ENCODE measurements around the gene MIB2. TPM values are rescaled to one million over a fixed set of nuclear protein-coding genes. Genes with fewer than 3 reads are reported as not detected.

MIB2 gene
- total and polyA plus RNA-seq, 4 experiments from 2014 or later: 12.7 to 114 (median 73.5) TPM

GRCh38 chr1:1623631-1624442, 8.5 kb downstream of the MIB2 start:
- H3K36me3 Mint-ChIP-seq: no peaks in the 10 kb centered on the region
- H3K4me3 Mint-ChIP-seq: no peak overlapping the region
- intact Hi-C loops (cut with micrococcal nuclease): no loop called here
- H3K9me3 Mint-ChIP-seq: no peaks in the 10 kb centered on the region
- peaks cover 0 to 15% (median 2%) of the 10 kb centered on the region in 4 donors for H3K4me1 Mint-ChIP-seq
- no peak for DNase-seq
- Histone ChIP-seq H3K27ac (ENCODE audit: low read depth, low read length) (no peak overlapping the region), H3K4me3 (ENCODE audit: low read length in 2 of 2) (no peak overlapping the region), H3K9me3 (ENCODE audit: control insufficient read depth in 1 of 2, low read length in 2 of 2) (no peaks in the 10 kb centered on the region), H3K27me3 (ENCODE audit: insufficient read depth, low read length) (no peaks in the 10 kb centered on the region), H3K4me1 (ENCODE audit: insufficient read depth, low read length) (peaks cover 5% of the 10 kb centered on the region), H3K36me3 (ENCODE audit: insufficient read depth, low read length) (no peaks in the 10 kb centered on the region)
- no peak overlapping the region for H3K27ac Mint-ChIP-seq
- CTCF ChIA-PET (ENCODE audit: partially characterized antibody): no interaction called here
- H3K27me3 Mint-ChIP-seq: no peaks in the 10 kb centered on the region
- POLR2A ChIA-PET (ENCODE audit: partially characterized antibody): interaction anchor here (0.6 kb wide), 1 partner anchor 682 kb away, joined by 3 read pairs; no protein-coding TSS in a partner anchor

GRCh38 chr1:1624443-1625403, 9.4 kb downstream of the MIB2 start:
- no peaks in the 10 kb centered on the region for H3K9me3 ChIP-seq (ENCODE audit: control insufficient read depth in 1 of 2, low read length in 2 of 2)
- no peak overlapping the region for H3K27ac ChIP-seq (ENCODE audit: low read depth, low read length)
- CTCF ChIA-PET (ENCODE audit: partially characterized antibody): no interaction called here
- Mint-ChIP-seq H3K4me3 (peak overlapping the region in 1 of 8 donors; percentile 25), H3K36me3 (no peaks in the 10 kb centered on the region), H3K9me3 (no peaks in the 10 kb centered on the region), H3K27me3 (no peaks in the 10 kb centered on the region), H3K27ac (peak overlapping the region in 2 of 7 donors; percentile 50 to 72), H3K4me1 (peaks cover under 1 to 15% (median 2%) of the 10 kb centered on the region in 4 donors)
- POLR2A ChIA-PET (ENCODE audit: partially characterized antibody): interaction anchor here (0.6 to 1.9 kb wide), 2 partner anchors 9 to 681 kb away, joined by 3 to 12 read pairs; partner anchors contain the start of gene MIB2
- DNase-seq: peak in 1 of 5 donors; percentile 39
- no peaks in the 10 kb centered on the region for H3K36me3 ChIP-seq (ENCODE audit: insufficient read depth, low read length)
- H3K27me3 ChIP-seq (ENCODE audit: insufficient read depth, low read length): no peaks in the 10 kb centered on the region
- H3K4me1 ChIP-seq (ENCODE audit: insufficient read depth, low read length): peaks cover 5% of the 10 kb centered on the region
- intact Hi-C loops (cut with micrococcal nuclease): no loop called here
- no peak overlapping the region for H3K4me3 ChIP-seq (ENCODE audit: low read length in 2 of 2)

- intact Hi-C loops (cut with micrococcal nuclease): no loop called here
- H3K4me3 Mint-ChIP-seq: no peak overlapping the region
- DNase-seq: peak in 1 of 5 donors; percentile 22
These were observed 10.1 kb downstream of the MIB2 start for GRCh38 chr1:1625404-1625775.

DNA sequence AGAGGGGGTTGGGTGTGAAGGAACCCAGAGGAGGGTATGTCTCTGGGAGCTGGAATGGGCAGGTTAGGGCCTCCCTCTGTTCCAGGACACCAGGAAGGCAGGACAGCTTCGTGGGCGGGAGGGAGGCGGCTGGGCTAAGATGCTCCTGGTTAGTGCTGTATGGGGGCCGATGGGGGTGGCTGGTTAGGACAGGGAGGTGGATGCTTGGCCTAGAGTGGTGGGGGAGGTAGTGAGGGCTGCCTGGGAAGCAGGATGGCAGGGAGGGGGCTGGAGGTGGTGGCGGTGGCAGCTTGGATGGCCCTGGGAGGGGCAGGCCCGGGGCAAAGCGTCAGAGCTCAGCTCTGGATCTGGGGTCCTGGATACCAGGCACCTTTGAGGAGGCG, 10.5 kb downstream of the MIB2 start:
- ChIA-PET POLR2A (ENCODE audit: partially characterized antibody) (interaction anchor here (1.1 to 1.9 kb wide), 2 partner anchors 8 to 10 kb away, joined by 4 to 12 read pairs; partner anchors contain the start of gene MIB2), CTCF (ENCODE audit: partially characterized antibody) (no interaction called here)
- Histone ChIP-seq H3K9me3 (ENCODE audit: control insufficient read depth in 1 of 2, low read length in 2 of 2) (no peaks in the 10 kb centered on the region), H3K27me3 (ENCODE audit: insufficient read depth, low read length) (no peaks in the 10 kb centered on the region), H3K36me3 (ENCODE audit: insufficient read depth, low read length) (no peaks in the 10 kb centered on the region), H3K4me1 (ENCODE audit: insufficient read depth, low read length) (peaks cover 9% of the 10 kb centered on the region), H3K27ac (ENCODE audit: low read depth, low read length) (no peak overlapping the region), H3K4me3 (ENCODE audit: low read length in 2 of 2) (no peak overlapping the region)
- H3K9me3 Mint-ChIP-seq: peaks cover 0 to 2% (median 0%) of the 10 kb centered on the region in 8 donors
- peaks cover 4 to 15% (median 7%) of the 10 kb centered on the region in 4 donors for H3K4me1 Mint-ChIP-seq
- peaks cover 0 to 2% of the 10 kb centered on the region in 2 donors for H3K36me3 Mint-ChIP-seq
- peak overlapping the region in 2 of 7 donors; percentile 29 to 63 for H3K27ac Mint-ChIP-seq
- no peak overlapping the region for H3K4me3 Mint-ChIP-seq
- DNase-seq: peak in 1 of 5 donors; percentile 24
- peaks cover 2% of the 10 kb centered on the region in 2 donors for H3K27me3 Mint-ChIP-seq
- intact Hi-C loops (cut with micrococcal nuclease): no loop called here

More at GRCh38 chr1:1625404-1625775, 10.1 kb downstream of the MIB2 start:
- no peaks in the 10 kb centered on the region for H3K36me3 ChIP-seq (ENCODE audit: insufficient read depth, low read length)
- CTCF ChIA-PET (ENCODE audit: partially characterized antibody): no interaction called here
- H3K27me3 ChIP-seq (ENCODE audit: insufficient read depth, low read length): no peaks in the 10 kb centered on the region
- H3K27ac Mint-ChIP-seq: peak overlapping the region in 1 of 7 donors; percentile 63
- peaks cover 0 to 2% of the 10 kb centered on the region in 2 donors for H3K36me3 Mint-ChIP-seq
- POLR2A ChIA-PET (ENCODE audit: partially characterized antibody): interaction anchor here (1.1 to 1.9 kb wide), 2 partner anchors 8 to 10 kb away, joined by 4 to 12 read pairs; partner anchors contain the start of gene MIB2
- peaks cover 2% of the 10 kb centered on the region in 2 donors for H3K27me3 Mint-ChIP-seq
- H3K4me1 Mint-ChIP-seq: peaks cover 3 to 15% (median 6%) of the 10 kb centered on the region in 4 donors
- H3K27ac ChIP-seq (ENCODE audit: low read depth, low read length): no peak overlapping the region
- H3K4me3 ChIP-seq (ENCODE audit: low read length in 2 of 2): no peak overlapping the region
- peaks cover 5% of the 10 kb centered on the region for H3K4me1 ChIP-seq (ENCODE audit: insufficient read depth, low read length)
- no peaks in the 10 kb centered on the region for H3K9me3 ChIP-seq (ENCODE audit: control insufficient read depth in 1 of 2, low read length in 2 of 2)
- H3K9me3 Mint-ChIP-seq: peaks cover 0 to 2% (median 0%) of the 10 kb centered on the region in 8 donors

- H3K4me3 ChIP-seq (ENCODE audit: low read length in 2 of 2): no peak overlapping the region
- H3K27me3 ChIP-seq (ENCODE audit: insufficient read depth, low read length): no peaks in the 10 kb centered on the region
- no peaks in the 10 kb centered on the region for H3K9me3 ChIP-seq (ENCODE audit: control insufficient read depth in 1 of 2, low read length in 2 of 2)
- CTCF ChIA-PET (ENCODE audit: partially characterized antibody): interaction anchor here (1.0 kb wide), 1 partner anchor 10 kb away, joined by 3 read pairs; no protein-coding TSS in a partner anchor
- H3K4me1 ChIP-seq (ENCODE audit: insufficient read depth, low read length): peaks cover 14% of the 10 kb centered on the region
- H3K36me3 Mint-ChIP-seq: peaks cover 0 to 2% of the 10 kb centered on the region in 2 donors
- peaks cover 2 to 3% of the 10 kb centered on the region in 2 donors for H3K27me3 Mint-ChIP-seq
- peak overlapping the region in 2 of 7 donors; percentile 29 to 63 for H3K27ac Mint-ChIP-seq
- H3K36me3 ChIP-seq (ENCODE audit: insufficient read depth, low read length): no peaks in the 10 kb centered on the region
- intact Hi-C loops (cut with micrococcal nuclease): no loop called here
- peak in 1 of 5 donors; percentile 23 for DNase-seq
- peak overlapping the region in 1 of 8 donors; percentile 21 for H3K4me3 Mint-ChIP-seq
- H3K27ac ChIP-seq (ENCODE audit: low read depth, low read length): no peak overlapping the region
- H3K4me1 Mint-ChIP-seq: peaks cover 4 to 15% (median 7%) of the 10 kb centered on the region in 4 donors
- POLR2A ChIA-PET (ENCODE audit: partially characterized antibody): interaction anchor here (1.1 to 1.9 kb wide), 2 partner anchors 9 to 11 kb away, joined by 4 to 12 read pairs; partner anchors contain the start of gene MIB2
- H3K9me3 Mint-ChIP-seq: peaks cover 0 to 2% (median 0%) of the 10 kb centered on the region in 8 donors
These were observed 11.2 kb downstream of the MIB2 start for GRCh38 chr1:1626207-1627141.

GRCh38 chr1:1627261-1627828, 12.0 kb downstream of the MIB2 start:
- Histone ChIP-seq H3K4me1 (ENCODE audit: insufficient read depth, low read length) (peaks cover 19% of the 10 kb centered on the region), H3K27me3 (ENCODE audit: insufficient read depth, low read length) (no peaks in the 10 kb centered on the region), H3K27ac (ENCODE audit: low read depth, low read length) (no peak overlapping the region), H3K4me3 (ENCODE audit: low read length in 2 of 2) (no peak overlapping the region), H3K36me3 (ENCODE audit: insufficient read depth, low read length) (no peaks in the 10 kb centered on the region), H3K9me3 (ENCODE audit: control insufficient read depth in 1 of 2, low read length in 2 of 2) (no peaks in the 10 kb centered on the region)
- intact Hi-C loops (cut with micrococcal nuclease): no loop called here
- CTCF ChIA-PET (ENCODE audit: partially characterized antibody): interaction anchor here (1.0 kb wide), 1 partner anchor 10 kb away, joined by 3 read pairs; no protein-coding TSS in a partner anchor
- peaks cover 4 to 15% (median 7%) of the 10 kb centered on the region in 4 donors for H3K4me1 Mint-ChIP-seq
- H3K9me3 Mint-ChIP-seq: peaks cover 0 to 2% (median 0%) of the 10 kb centered on the region in 8 donors
- H3K27me3 Mint-ChIP-seq: peaks cover 2 to 4% of the 10 kb centered on the region in 2 donors
- DNase-seq: peak in 1 of 5 donors; percentile 30
- H3K4me3 Mint-ChIP-seq: peak overlapping the region in 1 of 8 donors; percentile 21
- H3K27ac Mint-ChIP-seq: no peak overlapping the region
- H3K36me3 Mint-ChIP-seq: peaks cover 0 to 2% of the 10 kb centered on the region in 2 donors
- POLR2A ChIA-PET (ENCODE audit: partially characterized antibody): interaction anchor here (3.4 kb wide), 1 partner anchor 20 kb away, joined by 18 read pairs; no protein-coding TSS in a partner anchor
